CD4-positive, alpha-beta T cell (primary cell): ENCODE results near the gene TLR8. TPM values are rescaled to one million over a fixed set of nuclear protein-coding genes. Genes with fewer than 3 reads are reported as not detected.
A peak's percentile ranks its signal among the peaks of the same experiment; 100 is the strongest.

Experiments used
- ATAC-seq: fragments of 200-7000 bp; cut with Tn5 transposase; one replicate; pipeline ENCODE4 v1.10.0; 2022; ENCODE audit warnings: mild to moderate bottlenecking; ENCODE audit not compliant: poor library complexity
- CTCF ChIA-PET: fragments of 350-600 bp; sonication (Branson Sonifier 250); formaldehyde crosslinking; loops from one replicate; lab custom pipeline; 2021; ENCODE audit warnings: antibody characterized with exemption, inconsistent platforms; lab: Charles Lee
- POLR2A ChIA-PET: fragments of 350-600 bp; sonication (Branson Sonifier 250); formaldehyde crosslinking; loops from one replicate; lab custom pipeline; 2021; ENCODE audit warnings: antibody characterized with exemption, inconsistent platforms; lab: Charles Lee
- DNase-seq, 14 experiments: peaks; one replicate each; pipeline ENCODE4 v3.0.0-alpha.2; 2013 to 2020; ENCODE audit warnings: mixed read lengths in 2 of 14
- H3K27ac ChIP-seq, 2 donors: one replicate each; pipeline versions ENCODE4 v1.5.1 to v1.7.0; 2013; ENCODE audit warnings: low read length in 2 of 2, low read depth in 1 of 2, mild to moderate bottlenecking in 1 of 2
- H3K27me3 ChIP-seq, 2 experiments: 1 replicate in 1 of 2; 2 replicates in 1 of 2; pipeline versions ENCODE4 v1.6.1 to v1.7.0; 2013; ENCODE audit warnings: low read length in 2 of 2, control low read depth in 1 of 2, mild to moderate bottlenecking in 1 of 2, moderate library complexity in 1 of 2; ENCODE audit not compliant: insufficient read depth in 2 of 2, control insufficient read depth in 1 of 2
- H3K36me3 ChIP-seq: one replicate; pipeline ENCODE4 v1.6.1; 2013; ENCODE audit warnings: low read length, control low read depth; ENCODE audit not compliant: insufficient read depth
- H3K4me1 ChIP-seq: one replicate; pipeline ENCODE4 v1.6.1; 2013; ENCODE audit warnings: low read length, control low read depth; ENCODE audit not compliant: insufficient read depth
- H3K4me3 ChIP-seq: one replicate; pipeline ENCODE4 v1.5.1; 2013; ENCODE audit warnings: mild to moderate bottlenecking, low read length, moderate library complexity
- H3K9me3 ChIP-seq, 2 experiments: 1 replicate in 1 of 2; 2 replicates in 1 of 2; pipeline versions ENCODE4 v1.6.1 to v1.7.0; 2013; ENCODE audit warnings: low read length in 2 of 2, mild to moderate bottlenecking in 2 of 2, control low read depth in 1 of 2, moderate library complexity in 1 of 2; ENCODE audit not compliant: control insufficient read depth in 1 of 2, insufficient read depth in 1 of 2
- H3K27ac Mint-ChIP-seq: one replicate; pipeline ENCODE4 v1.8.0; 2020; ENCODE audit warnings: mixed read lengths
- H3K27me3 Mint-ChIP-seq: one replicate; pipeline ENCODE4 v1.8.0; 2021; ENCODE audit warnings: mixed read lengths
- H3K36me3 Mint-ChIP-seq: one replicate; pipeline ENCODE4 v1.8.0; 2021; ENCODE audit warnings: low read depth, mixed read lengths
- H3K4me1 Mint-ChIP-seq: one replicate; pipeline ENCODE4 v1.8.0; 2021; ENCODE audit warnings: low read depth, mixed read lengths
- H3K4me3 Mint-ChIP-seq: one replicate; pipeline ENCODE4 v1.8.0; 2020; ENCODE audit warnings: mild to moderate bottlenecking, mixed read lengths
- H3K9me3 Mint-ChIP-seq: one replicate; pipeline ENCODE4 v1.8.0; 2020; ENCODE audit warnings: mixed read lengths
- intact Hi-C, 2 experiments: fragments of 100-400 bp; cut with DNase I in 1 of 2; cut with micrococcal nuclease in 1 of 2; formaldehyde crosslinking; loops; one replicate each; pipeline versions ENCODE4 v1.15.1 to v1.9.0; 2023 to 2025; cut with DNase I, micrococcal nuclease
- total RNA-seq, 174 experiments: library from RNA in 2 of 174; stranded (reverse) in 2 of 174; gene quantifications; one replicate each; pipeline ENCODE4 v1.2.3 and lab custom pipeline; 2021 to 2026
- TF ChIP-seq, protein P1 (sequence below): fragments of 200-600 bp; IDR thresholded peaks from one replicate; pipeline ENCODE4 v1.8.0; 2022; ENCODE audit warnings: antibody characterized with exemption, mild to moderate bottlenecking

TLR8 gene
- total RNA-seq, 2 experiments from 2014 or later: 0.08 TPM

GRCh38 chrX:12949205-12949926 lies 42.9 kb downstream of the TLR8 start:
- POLR2A ChIA-PET: interaction anchor here (1.1 to 17.7 kb wide), 9 partner anchors 23 to 539 kb away, joined by 3 to 1050 read pairs (median 19); partner anchors contain the start of gene TMSB4X

GRCh38 chrX:12949927-12950656 lies 43.7 kb downstream of the TLR8 start:
- no peaks in the 10 kb centered on the region for H3K36me3 ChIP-seq
- DNase-seq (peak; percentile 62 to 94 (median 77)), ATAC-seq (peak; percentile 68)
- H3K4me3 ChIP-seq: peak overlapping the region; percentile 59
- peak overlapping the region; percentile 95 for H3K27ac Mint-ChIP-seq
- H3K4me1 ChIP-seq: peaks cover 79% of the 10 kb centered on the region
- H3K9me3 ChIP-seq: no peaks in the 10 kb centered on the region
- no peaks in the 10 kb centered on the region for H3K9me3 Mint-ChIP-seq
- H3K36me3 Mint-ChIP-seq: no peaks in the 10 kb centered on the region
- TF ChIP-seq, protein P1, sequence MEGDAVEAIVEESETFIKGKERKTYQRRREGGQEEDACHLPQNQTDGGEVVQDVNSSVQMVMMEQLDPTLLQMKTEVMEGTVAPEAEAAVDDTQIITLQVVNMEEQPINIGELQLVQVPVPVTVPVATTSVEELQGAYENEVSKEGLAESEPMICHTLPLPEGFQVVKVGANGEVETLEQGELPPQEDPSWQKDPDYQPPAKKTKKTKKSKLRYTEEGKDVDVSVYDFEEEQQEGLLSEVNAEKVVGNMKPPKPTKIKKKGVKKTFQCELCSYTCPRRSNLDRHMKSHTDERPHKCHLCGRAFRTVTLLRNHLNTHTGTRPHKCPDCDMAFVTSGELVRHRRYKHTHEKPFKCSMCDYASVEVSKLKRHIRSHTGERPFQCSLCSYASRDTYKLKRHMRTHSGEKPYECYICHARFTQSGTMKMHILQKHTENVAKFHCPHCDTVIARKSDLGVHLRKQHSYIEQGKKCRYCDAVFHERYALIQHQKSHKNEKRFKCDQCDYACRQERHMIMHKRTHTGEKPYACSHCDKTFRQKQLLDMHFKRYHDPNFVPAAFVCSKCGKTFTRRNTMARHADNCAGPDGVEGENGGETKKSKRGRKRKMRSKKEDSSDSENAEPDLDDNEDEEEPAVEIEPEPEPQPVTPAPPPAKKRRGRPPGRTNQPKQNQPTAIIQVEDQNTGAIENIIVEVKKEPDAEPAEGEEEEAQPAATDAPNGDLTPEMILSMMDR: no peak
- ChIA-PET POLR2A (interaction anchor here (1.1 to 17.7 kb wide), 11 partner anchors 23 to 538 kb away, joined by 3 to 1050 read pairs (median 16); partner anchors contain the start of gene TMSB4X), CTCF (interaction anchor here (1.0 to 5.7 kb wide), 11 partner anchors 8 to 1079 kb away, joined by 3 to 181 read pairs (median 3); partner anchors contain the start of genes GEMIN8 and TMSB4X)
- H3K4me1 Mint-ChIP-seq: peaks cover 88% of the 10 kb centered on the region
- H3K27me3 ChIP-seq: no peaks in the 10 kb centered on the region
- H3K27me3 Mint-ChIP-seq: no peaks in the 10 kb centered on the region
- peak overlapping the region; percentile 83 for H3K4me3 Mint-ChIP-seq
- intact Hi-C loops: loop anchor here (1.0 to 10.0 kb wide), 6 partner anchors 25 to 697 kb away; partner anchors contain the start of gene TMSB4X (in 1 of the 2)
- peak overlapping the region; percentile 76 to 91 for H3K27ac ChIP-seq

More at GRCh38 chrX:12949205-12949926, 42.9 kb downstream of the TLR8 start:
- ATAC-seq (no peak), DNase-seq (no peak)
- H3K4me3 ChIP-seq: peak overlapping the region; percentile 29
- peaks cover 72% of the 10 kb centered on the region for H3K4me1 ChIP-seq
- CTCF ChIA-PET: interaction anchor here (0.7 to 5.7 kb wide), 7 partner anchors 9 to 697 kb away, joined by 3 to 181 read pairs (median 3); partner anchors contain the start of gene TMSB4X
- no peaks in the 10 kb centered on the region for H3K36me3 Mint-ChIP-seq
- H3K27me3 Mint-ChIP-seq: no peaks in the 10 kb centered on the region
- peak overlapping the region; percentile 83 for H3K4me3 Mint-ChIP-seq
- H3K4me1 Mint-ChIP-seq: peaks cover 81% of the 10 kb centered on the region
- H3K36me3 ChIP-seq: no peaks in the 10 kb centered on the region
- H3K9me3 ChIP-seq: no peaks in the 10 kb centered on the region
- H3K9me3 Mint-ChIP-seq: no peaks in the 10 kb centered on the region
- intact Hi-C loops: loop anchor here in 1 of 2 experiments (5.0 to 10.0 kb wide), 2 partner anchors 395 to 698 kb away; no protein-coding TSS in a partner anchor
- TF ChIP-seq, protein P1: no peak
- H3K27ac Mint-ChIP-seq: peak overlapping the region; percentile 95
- H3K27ac ChIP-seq: peak overlapping the region; percentile 74 to 91
- H3K27me3 ChIP-seq: no peaks in the 10 kb centered on the region
